ENCODE measurements around the gene GET3. TPM values are rescaled to one million over a fixed set of nuclear protein-coding genes. Genes with fewer than 3 reads are reported as not detected.

GET3 gene
- total and polyA plus RNA-seq, 2 of the 13 experiments (the other 11 are each of a cell fraction or from before 2014, with no cell fraction given): 57.7 to 59.4 TPM

DNA sequence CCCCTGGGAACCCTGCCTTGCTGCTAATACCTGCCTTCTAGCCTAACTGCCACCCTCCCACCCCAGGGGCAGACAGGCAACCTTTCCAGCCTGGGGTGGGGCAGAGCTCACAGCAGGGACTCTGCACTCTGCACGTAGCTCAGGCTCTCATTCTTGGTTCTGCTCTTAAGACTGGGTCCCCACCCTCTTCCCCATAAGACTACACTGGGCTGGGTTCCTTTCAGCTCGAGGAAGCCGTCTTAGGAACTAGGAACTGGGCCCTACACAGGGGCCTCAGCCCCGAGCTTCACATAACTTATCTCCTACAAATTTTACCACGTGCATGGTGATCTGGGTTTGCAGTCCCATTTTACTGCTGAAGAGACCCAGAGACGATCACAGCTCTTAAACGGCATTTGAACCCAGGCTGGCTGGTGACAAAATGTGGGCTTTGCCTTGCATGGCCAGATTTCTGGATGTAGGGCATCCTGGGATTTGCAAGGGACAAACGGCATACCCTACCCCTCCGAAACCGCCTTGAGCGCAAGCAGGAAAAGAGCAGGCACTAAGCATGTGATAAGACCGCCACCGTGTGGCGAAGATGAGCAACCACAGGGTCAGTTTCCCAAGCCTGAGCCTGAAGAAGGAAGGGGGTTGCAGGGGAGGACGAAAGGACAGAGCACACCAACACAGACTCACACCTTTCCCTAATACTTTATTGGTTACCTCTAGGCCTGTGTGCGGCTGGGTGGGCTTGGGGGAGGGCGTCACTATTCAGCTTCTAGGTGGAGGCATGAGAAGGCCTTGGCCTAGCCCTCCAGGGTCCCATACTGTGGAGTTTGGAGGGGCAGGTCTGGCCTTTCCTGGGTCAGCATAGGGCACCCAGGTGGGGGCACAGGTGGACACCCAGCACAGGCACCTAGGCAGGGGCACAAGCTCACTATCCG, 59.1 kb downstream of the GET3 start (continued):
- TF ChIP-seq, protein P1, sequence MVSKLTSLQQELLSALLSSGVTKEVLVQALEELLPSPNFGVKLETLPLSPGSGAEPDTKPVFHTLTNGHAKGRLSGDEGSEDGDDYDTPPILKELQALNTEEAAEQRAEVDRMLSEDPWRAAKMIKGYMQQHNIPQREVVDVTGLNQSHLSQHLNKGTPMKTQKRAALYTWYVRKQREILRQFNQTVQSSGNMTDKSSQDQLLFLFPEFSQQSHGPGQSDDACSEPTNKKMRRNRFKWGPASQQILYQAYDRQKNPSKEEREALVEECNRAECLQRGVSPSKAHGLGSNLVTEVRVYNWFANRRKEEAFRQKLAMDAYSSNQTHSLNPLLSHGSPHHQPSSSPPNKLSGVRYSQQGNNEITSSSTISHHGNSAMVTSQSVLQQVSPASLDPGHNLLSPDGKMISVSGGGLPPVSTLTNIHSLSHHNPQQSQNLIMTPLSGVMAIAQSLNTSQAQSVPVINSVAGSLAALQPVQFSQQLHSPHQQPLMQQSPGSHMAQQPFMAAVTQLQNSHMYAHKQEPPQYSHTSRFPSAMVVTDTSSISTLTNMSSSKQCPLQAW (CRISPR knock-in tag; IDR thresholded peaks at IDR 0.05): no peak
- TF ChIP-seq ZNF569 (CRISPR knock-in tag; IDR thresholded peaks at IDR 0.05; ENCODE audit: borderline replicate concordance): no peak
- TF ChIP-seq AKAP8 (CRISPR knock-in tag; IDR thresholded peaks at IDR 0.05): peak; percentile 63
- TF ChIP-seq ZNF274 (CRISPR knock-in tag; IDR thresholded peaks at IDR 0.05): no peak
- peak; percentile 93 for TF ChIP-seq KDM2A (CRISPR knock-in tag; IDR thresholded peaks at IDR 0.05; ENCODE audit: borderline replicate concordance, low read depth)
- peak; percentile 54; the same call in 1 of the 2 replicates for TF ChIP-seq POLR2G (IDR thresholded peaks at IDR 0.05; ENCODE audit: low read depth, low read length)
- peak; percentile 59 for TF ChIP-seq ZNF788 (CRISPR knock-in tag; IDR thresholded peaks at IDR 0.05; ENCODE audit: borderline replicate concordance)
- TF ChIP-seq, protein P2, sequence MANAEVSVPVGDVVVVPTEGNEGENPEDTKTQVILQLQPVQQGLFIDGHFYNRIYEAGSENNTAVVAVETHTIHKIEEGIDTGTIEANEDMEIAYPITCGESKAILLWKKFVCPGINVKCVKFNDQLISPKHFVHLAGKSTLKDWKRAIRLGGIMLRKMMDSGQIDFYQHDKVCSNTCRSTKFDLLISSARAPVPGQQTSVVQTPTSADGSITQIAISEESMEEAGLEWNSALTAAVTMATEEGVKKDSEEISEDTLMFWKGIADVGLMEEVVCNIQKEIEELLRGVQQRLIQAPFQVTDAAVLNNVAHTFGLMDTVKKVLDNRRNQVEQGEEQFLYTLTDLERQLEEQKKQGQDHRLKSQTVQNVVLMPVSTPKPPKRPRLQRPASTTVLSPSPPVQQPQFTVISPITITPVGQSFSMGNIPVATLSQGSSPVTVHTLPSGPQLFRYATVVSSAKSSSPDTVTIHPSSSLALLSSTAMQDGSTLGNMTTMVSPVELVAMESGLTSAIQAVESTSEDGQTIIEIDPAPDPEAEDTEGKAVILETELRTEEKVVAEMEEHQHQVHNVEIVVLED (CRISPR knock-in tag; IDR thresholded peaks at IDR 0.05; ENCODE audit: borderline replicate concordance): peak; percentile 48; the same call in 1 of the 2 replicates
- TF ChIP-seq ETV5 (CRISPR knock-in tag; IDR thresholded peaks at IDR 0.05; ENCODE audit: borderline replicate concordance): 0 out of 2 replicates have a peak, but pooled peaks have one; percentile 25
- TF ChIP-seq MYC (CRISPR knock-in tag; IDR thresholded peaks at IDR 0.05; ENCODE audit: borderline replicate concordance): peak; percentile 39; the same call in 1 of the 2 replicates
- TF ChIP-seq, protein P3, sequence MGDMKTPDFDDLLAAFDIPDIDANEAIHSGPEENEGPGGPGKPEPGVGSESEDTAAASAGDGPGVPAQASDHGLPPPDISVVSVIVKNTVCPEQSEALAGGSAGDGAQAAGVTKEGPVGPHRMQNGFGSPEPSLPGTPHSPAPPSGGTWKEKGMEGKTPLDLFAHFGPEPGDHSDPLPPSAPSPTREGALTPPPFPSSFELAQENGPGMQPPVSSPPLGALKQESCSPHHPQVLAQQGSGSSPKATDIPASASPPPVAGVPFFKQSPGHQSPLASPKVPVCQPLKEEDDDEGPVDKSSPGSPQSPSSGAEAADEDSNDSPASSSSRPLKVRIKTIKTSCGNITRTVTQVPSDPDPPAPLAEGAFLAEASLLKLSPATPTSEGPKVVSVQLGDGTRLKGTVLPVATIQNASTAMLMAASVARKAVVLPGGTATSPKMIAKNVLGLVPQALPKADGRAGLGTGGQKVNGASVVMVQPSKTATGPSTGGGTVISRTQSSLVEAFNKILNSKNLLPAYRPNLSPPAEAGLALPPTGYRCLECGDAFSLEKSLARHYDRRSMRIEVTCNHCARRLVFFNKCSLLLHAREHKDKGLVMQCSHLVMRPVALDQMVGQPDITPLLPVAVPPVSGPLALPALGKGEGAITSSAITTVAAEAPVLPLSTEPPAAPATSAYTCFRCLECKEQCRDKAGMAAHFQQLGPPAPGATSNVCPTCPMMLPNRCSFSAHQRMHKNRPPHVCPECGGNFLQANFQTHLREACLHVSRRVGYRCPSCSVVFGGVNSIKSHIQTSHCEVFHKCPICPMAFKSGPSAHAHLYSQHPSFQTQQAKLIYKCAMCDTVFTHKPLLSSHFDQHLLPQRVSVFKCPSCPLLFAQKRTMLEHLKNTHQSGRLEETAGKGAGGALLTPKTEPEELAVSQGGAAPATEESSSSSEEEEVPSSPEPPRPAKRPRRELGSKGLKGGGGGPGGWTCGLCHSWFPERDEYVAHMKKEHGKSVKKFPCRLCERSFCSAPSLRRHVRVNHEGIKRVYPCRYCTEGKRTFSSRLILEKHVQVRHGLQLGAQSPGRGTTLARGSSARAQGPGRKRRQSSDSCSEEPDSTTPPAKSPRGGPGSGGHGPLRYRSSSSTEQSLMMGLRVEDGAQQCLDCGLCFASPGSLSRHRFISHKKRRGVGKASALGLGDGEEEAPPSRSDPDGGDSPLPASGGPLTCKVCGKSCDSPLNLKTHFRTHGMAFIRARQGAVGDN (CRISPR knock-in tag; IDR thresholded peaks at IDR 0.05): peak; percentile 48; the same call in 1 of the 2 replicates
- peak; percentile 52 for TF ChIP-seq CEBPG (CRISPR knock-in tag; IDR thresholded peaks at IDR 0.05)
- no peak for TF ChIP-seq TOE1 (CRISPR knock-in tag; IDR thresholded peaks at IDR 0.05)
- peak; percentile 29; the same call in 1 of the 2 replicates for TF ChIP-seq SALL2 (CRISPR knock-in tag; IDR thresholded peaks at IDR 0.05)
- 0 out of 2 replicates have a peak, but pooled peaks have one; percentile 18 for TF ChIP-seq SOX5 (CRISPR knock-in tag; IDR thresholded peaks at IDR 0.05; ENCODE audit: borderline replicate concordance)
- peak; percentile 75; the same call in 1 of the 2 replicates for TF ChIP-seq ZNF205 (CRISPR knock-in tag; IDR thresholded peaks at IDR 0.05)
- peak; percentile 40 for TF ChIP-seq XRCC5 (optimal IDR thresholded peaks at IDR 0.05; ENCODE audit: low read length)
- no peak for TF ChIP-seq ZNF749 (CRISPR knock-in tag; IDR thresholded peaks at IDR 0.05; ENCODE audit: borderline replicate concordance)
- TF ChIP-seq, protein P4, sequence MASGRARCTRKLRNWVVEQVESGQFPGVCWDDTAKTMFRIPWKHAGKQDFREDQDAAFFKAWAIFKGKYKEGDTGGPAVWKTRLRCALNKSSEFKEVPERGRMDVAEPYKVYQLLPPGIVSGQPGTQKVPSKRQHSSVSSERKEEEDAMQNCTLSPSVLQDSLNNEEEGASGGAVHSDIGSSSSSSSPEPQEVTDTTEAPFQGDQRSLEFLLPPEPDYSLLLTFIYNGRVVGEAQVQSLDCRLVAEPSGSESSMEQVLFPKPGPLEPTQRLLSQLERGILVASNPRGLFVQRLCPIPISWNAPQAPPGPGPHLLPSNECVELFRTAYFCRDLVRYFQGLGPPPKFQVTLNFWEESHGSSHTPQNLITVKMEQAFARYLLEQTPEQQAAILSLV (CRISPR knock-in tag; IDR thresholded peaks at IDR 0.05; ENCODE audit: borderline replicate concordance): 0 out of 2 replicates have a peak, but pooled peaks have one; percentile 23
- 0 out of 2 replicates have a peak, but pooled peaks have one; percentile 11 for TF ChIP-seq SALL1 (CRISPR knock-in tag; IDR thresholded peaks at IDR 0.05)

Data from HepG2 (cell line).